HTERT RPE-1 (cell line): ENCODE measurements around the gene ARMH3.

Experiments
- in situ Hi-C: fragments of 300-500 bp; cut with MboI; formaldehyde crosslinking; loops from 4 replicates; pipeline ENCODE4 v1.14.3; 2020; ENCODE audit warnings: low sequenced_read_pairs

ARMH3 gene

GRCh38 chr10:101903827-101904550, 152.0 kb downstream of the ARMH3 start:
- in situ Hi-C loops: no loop called here

- in situ Hi-C loops: no loop called here
Observed at GRCh38 chr10:101902820-101903145, 153.2 kb downstream of the ARMH3 start.

GRCh38 chr10:101902032-101902819, 153.7 kb downstream of the ARMH3 start:
- in situ Hi-C loops: no loop called here

GRCh38 chr10:101901340-101901739, 154.6 kb downstream of the ARMH3 start:
- in situ Hi-C loops: no loop called here

GRCh38 chr10:101897633-101898032, 158.3 kb downstream of the ARMH3 start:
- in situ Hi-C loops: no loop called here

- in situ Hi-C loops: no loop called here
Observed at GRCh38 chr10:101896225-101896877, 159.6 kb downstream of the ARMH3 start.

- in situ Hi-C loops: no loop called here
Observed at GRCh38 chr10:101895781-101896180, 160.2 kb downstream of the ARMH3 start.

GRCh38 chr10:101894742-101895141, 161.2 kb downstream of the ARMH3 start:
- in situ Hi-C loops: no loop called here

- in situ Hi-C loops: no loop called here
Observed at GRCh38 chr10:101894266-101894665, 161.7 kb downstream of the ARMH3 start.

GRCh38 chr10:101893510-101894120, 162.4 kb downstream of the ARMH3 start:
- in situ Hi-C loops: no loop called here

GRCh38 chr10:101892782-101893391, 163.1 kb downstream of the ARMH3 start:
- in situ Hi-C loops: no loop called here

- in situ Hi-C loops: no loop called here
Observed at GRCh38 chr10:101889256-101890210, 166.4 kb downstream of the ARMH3 start.

GRCh38 chr10:101888251-101888949, 167.6 kb downstream of the ARMH3 start:
- in situ Hi-C loops: no loop called here

- in situ Hi-C loops: no loop called here
Observed at GRCh38 chr10:101887775-101888174, 168.2 kb downstream of the ARMH3 start.

- in situ Hi-C loops: no loop called here
Observed at GRCh38 chr10:101886521-101887312, 169.3 kb downstream of the ARMH3 start.

GRCh38 chr10:101881036-101881774, 174.8 kb downstream of the ARMH3 start:
- in situ Hi-C loops: no loop called here

- in situ Hi-C loops: no loop called here
Observed at GRCh38 chr10:101880232-101880573, 175.8 kb downstream of the ARMH3 start.
